ENCODE results near the gene AOPEP.
A peak's percentile ranks its signal among the peaks of the same experiment; 100 is the strongest.

The AOPEP gene

GRCh38 chr9:95133325-95133705, 406.8 kb downstream of the AOPEP start:
- DNase-seq: peak; percentile 55
- Histone ChIP-seq H3K9me3 (no peaks in the 10 kb centered on the region), H3K36me3 (no peaks in the 10 kb centered on the region), H3K27me3 (no peaks in the 10 kb centered on the region), H3K4me1 (peaks cover 52% of the 10 kb centered on the region), H3K4me3 (ENCODE audit: low read depth, low read length) (peak overlapping the region; percentile 8; the same call in 1 of the 2 replicates)
- TF ChIP-seq, protein P1, sequence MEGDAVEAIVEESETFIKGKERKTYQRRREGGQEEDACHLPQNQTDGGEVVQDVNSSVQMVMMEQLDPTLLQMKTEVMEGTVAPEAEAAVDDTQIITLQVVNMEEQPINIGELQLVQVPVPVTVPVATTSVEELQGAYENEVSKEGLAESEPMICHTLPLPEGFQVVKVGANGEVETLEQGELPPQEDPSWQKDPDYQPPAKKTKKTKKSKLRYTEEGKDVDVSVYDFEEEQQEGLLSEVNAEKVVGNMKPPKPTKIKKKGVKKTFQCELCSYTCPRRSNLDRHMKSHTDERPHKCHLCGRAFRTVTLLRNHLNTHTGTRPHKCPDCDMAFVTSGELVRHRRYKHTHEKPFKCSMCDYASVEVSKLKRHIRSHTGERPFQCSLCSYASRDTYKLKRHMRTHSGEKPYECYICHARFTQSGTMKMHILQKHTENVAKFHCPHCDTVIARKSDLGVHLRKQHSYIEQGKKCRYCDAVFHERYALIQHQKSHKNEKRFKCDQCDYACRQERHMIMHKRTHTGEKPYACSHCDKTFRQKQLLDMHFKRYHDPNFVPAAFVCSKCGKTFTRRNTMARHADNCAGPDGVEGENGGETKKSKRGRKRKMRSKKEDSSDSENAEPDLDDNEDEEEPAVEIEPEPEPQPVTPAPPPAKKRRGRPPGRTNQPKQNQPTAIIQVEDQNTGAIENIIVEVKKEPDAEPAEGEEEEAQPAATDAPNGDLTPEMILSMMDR (IDR thresholded peaks at IDR 0.05; ENCODE audit: low read depth, low read length): no peak

GRCh38 chr9:95134457-95134881, 408.0 kb downstream of the AOPEP start:
- no peaks in the 10 kb centered on the region for H3K9me3 ChIP-seq
- H3K4me3 ChIP-seq (ENCODE audit: low read depth, low read length): no peak overlapping the region
- no peaks in the 10 kb centered on the region for H3K36me3 ChIP-seq
- H3K27me3 ChIP-seq: no peaks in the 10 kb centered on the region
- no peak for DNase-seq
- H3K4me1 ChIP-seq: peaks cover 60% of the 10 kb centered on the region
- TF ChIP-seq, protein P1 (IDR thresholded peaks at IDR 0.05; ENCODE audit: low read depth, low read length): no peak

GRCh38 chr9:95135756-95136155, 409.3 kb downstream of the AOPEP start:
- Histone ChIP-seq H3K27me3 (no peaks in the 10 kb centered on the region), H3K4me1 (peaks cover 60% of the 10 kb centered on the region), H3K4me3 (ENCODE audit: low read depth, low read length) (no peak overlapping the region)

More at GRCh38 chr9:95135756-95136155, 409.3 kb downstream of the AOPEP start:
- DNase-seq: no peak
- no peaks in the 10 kb centered on the region for H3K9me3 ChIP-seq
- TF ChIP-seq, protein P1 (IDR thresholded peaks at IDR 0.05; ENCODE audit: low read depth, low read length): no peak
- no peaks in the 10 kb centered on the region for H3K36me3 ChIP-seq
